Ovary (tissue), 9 donors: ENCODE measurements around the gene SBK2. TPM values are rescaled to one million over a fixed set of nuclear protein-coding genes. Genes with fewer than 3 reads are reported as not detected.

Experiments used
- DNase-seq, 5 donors: peaks; one replicate each; pipeline ENCODE4 v3.0.0-alpha.2; 2019 to 2020
- H3K27ac ChIP-seq, 2 donors: fragments of 200-600 bp; one replicate each; pipeline versions ENCODE4 v1.5.1 to v1.8.0; 2019 to 2022
- H3K27me3 ChIP-seq: fragments of 200-600 bp; one replicate; pipeline ENCODE4 v1.8.0; 2022
- H3K36me3 ChIP-seq: fragments of 200-600 bp; sonication (generic); one replicate; pipeline ENCODE4 v1.5.1; 2019
- H3K4me1 ChIP-seq: one replicate; pipeline ENCODE4 v1.8.1; 2013; ENCODE audit warnings: mild to moderate bottlenecking, moderate library complexity; ENCODE audit not compliant: insufficient read depth
- H3K4me3 ChIP-seq: fragments of 200-600 bp; sonication (generic); one replicate; pipeline ENCODE4 v1.5.1; 2017
- H3K9me3 ChIP-seq, 2 donors: fragments of 200-600 bp in 1 of 2; sonication (generic) in 1 of 2; one replicate each; pipeline versions ENCODE4 v1.5.1 to v1.8.1; 2013 to 2019; ENCODE audit warnings: mild to moderate bottlenecking in 1 of 2, moderate library complexity in 1 of 2
- EP300 ChIP-seq: sonication (generic); formaldehyde crosslinking; IDR thresholded peaks from one replicate; pipeline ENCODE4 v1.6.1; 2017; ENCODE audit warnings: antibody characterized with exemption
- POLR2A ChIP-seq: fragments of 450-650 bp; IDR thresholded peaks from one replicate; pipeline ENCODE4 v1.6.1; 2017; ENCODE audit warnings: antibody characterized with exemption, mild to moderate bottlenecking, moderate library complexity
- WGBS, 3 donors: extraction: QIAGEN DNeasy Blood & Tissue Kit in 1 of 3; methylation state at CpG; one replicate each; pipeline versions ENCODE4 v1.1.5 to v1.1.7; 2013 to 2017; 5-methylcytosine and 5-hydroxymethylcytosine counted together
- intact Hi-C, 4 donors: fragments of 100-400 bp; cut with DNase I; formaldehyde crosslinking; loops; one replicate each; pipeline versions ENCODE4 v1.11.0 to v1.15.1; 2022 to 2023
- polyA plus RNA-seq, 2 donors: library from polyadenylated mRNA; stranded (reverse); fragments of 200-250 nt in 1 of 2; fragments of 350-450 nt in 1 of 2; fragmentation: Illumina TruSeq in 1 of 2; extraction: RNeasy Lipid Tissue Mini Kit (QIAGEN cat#74804) in 1 of 2; gene quantifications; one replicate each; pipeline ENCODE4 v1.2.3, GENCODE V29; 2013 to 2014
- total RNA-seq, 7 donors: library from RNA; depleted of rRNA in 2 of 7; stranded (reverse); fragments of >200 nt in 2 of 7; fragmentation: NEBNext Ultra II Directional in 3 of 7; extraction: Animal tissue kit (Norgen Biotek cat#: 25700) in 3 of 7; gene quantifications; one replicate each; pipeline versions ENCODE4 v1.1.0 to v1.2.4, GENCODE V29; 2016 to 2023
- TF ChIP-seq, protein P1 (sequence below), 3 donors: fragments of 450-650 bp in 2 of 3; fragments of 200-600 bp in 1 of 3; IDR thresholded peaks; one replicate each; pipeline versions ENCODE4 v1.5.1 to v1.8.0; 2016 to 2022; ENCODE audit warnings: antibody characterized with exemption in 3 of 3, mild to moderate bottlenecking in 1 of 3
- donor health status: DM: no; HTN: no; CAD: no; lungs with moderate emphysema.
- donor health status: DM: no; HTN: no; CAD: no.
- donor health status: Bipolar disorder and iron deficiency.
- donor health status: DM: yes; HTN: yes; CAD: no.
- donor health status: DM: no; HTN: no; CAD: no.
- donor health status: DM: yes; HTN: yes; CAD: no.

Gene SBK2
- total and polyA plus RNA-seq, 9 donors, result 0.20 to 1.0 TPM; not detected in 7

DNA sequence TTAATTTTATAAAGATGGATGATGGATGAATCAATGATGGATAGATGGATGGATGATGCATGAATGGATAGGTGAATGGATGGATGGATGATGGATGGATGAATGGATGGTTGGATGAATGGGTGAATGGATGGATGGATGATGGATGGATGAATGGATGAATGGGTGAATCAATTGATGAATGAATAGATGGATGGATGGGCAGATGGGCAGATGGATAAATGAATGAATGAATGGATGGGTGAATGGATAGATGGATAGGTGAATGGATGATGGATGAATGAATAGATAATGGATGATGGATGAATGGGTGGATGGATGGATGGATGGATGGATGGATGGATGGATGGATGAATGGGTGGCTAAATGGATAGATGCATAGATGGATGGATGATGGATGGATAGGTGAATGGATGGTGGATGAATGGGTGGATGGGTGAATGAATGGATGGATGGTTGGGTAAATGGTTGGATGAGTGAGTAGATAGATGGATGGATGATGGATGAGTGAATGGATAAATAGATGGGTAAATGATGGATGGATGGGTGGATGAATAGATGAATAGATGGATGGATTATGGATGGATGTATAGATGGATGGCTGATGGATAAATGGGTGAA lies 30.9 kb upstream of the SBK2 start:
- no peaks in the 10 kb centered on the region for H3K36me3 ChIP-seq
- no peaks in the 10 kb centered on the region for H3K9me3 ChIP-seq
- H3K4me3 ChIP-seq, result no peak overlapping the region
- TF ChIP-seq, protein P1, sequence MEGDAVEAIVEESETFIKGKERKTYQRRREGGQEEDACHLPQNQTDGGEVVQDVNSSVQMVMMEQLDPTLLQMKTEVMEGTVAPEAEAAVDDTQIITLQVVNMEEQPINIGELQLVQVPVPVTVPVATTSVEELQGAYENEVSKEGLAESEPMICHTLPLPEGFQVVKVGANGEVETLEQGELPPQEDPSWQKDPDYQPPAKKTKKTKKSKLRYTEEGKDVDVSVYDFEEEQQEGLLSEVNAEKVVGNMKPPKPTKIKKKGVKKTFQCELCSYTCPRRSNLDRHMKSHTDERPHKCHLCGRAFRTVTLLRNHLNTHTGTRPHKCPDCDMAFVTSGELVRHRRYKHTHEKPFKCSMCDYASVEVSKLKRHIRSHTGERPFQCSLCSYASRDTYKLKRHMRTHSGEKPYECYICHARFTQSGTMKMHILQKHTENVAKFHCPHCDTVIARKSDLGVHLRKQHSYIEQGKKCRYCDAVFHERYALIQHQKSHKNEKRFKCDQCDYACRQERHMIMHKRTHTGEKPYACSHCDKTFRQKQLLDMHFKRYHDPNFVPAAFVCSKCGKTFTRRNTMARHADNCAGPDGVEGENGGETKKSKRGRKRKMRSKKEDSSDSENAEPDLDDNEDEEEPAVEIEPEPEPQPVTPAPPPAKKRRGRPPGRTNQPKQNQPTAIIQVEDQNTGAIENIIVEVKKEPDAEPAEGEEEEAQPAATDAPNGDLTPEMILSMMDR (IDR thresholded peaks at IDR 0.05), result no peak
- intact Hi-C loops, result loop anchor here in 1 of 4 donors (5.0 kb wide), 1 partner anchor 41 kb away; no protein-coding TSS in a partner anchor
- no peak overlapping the region for H3K27ac ChIP-seq
- no peak for DNase-seq
- no peaks in the 10 kb centered on the region for H3K4me1 ChIP-seq
- no peaks in the 10 kb centered on the region for H3K27me3 ChIP-seq

DNA sequence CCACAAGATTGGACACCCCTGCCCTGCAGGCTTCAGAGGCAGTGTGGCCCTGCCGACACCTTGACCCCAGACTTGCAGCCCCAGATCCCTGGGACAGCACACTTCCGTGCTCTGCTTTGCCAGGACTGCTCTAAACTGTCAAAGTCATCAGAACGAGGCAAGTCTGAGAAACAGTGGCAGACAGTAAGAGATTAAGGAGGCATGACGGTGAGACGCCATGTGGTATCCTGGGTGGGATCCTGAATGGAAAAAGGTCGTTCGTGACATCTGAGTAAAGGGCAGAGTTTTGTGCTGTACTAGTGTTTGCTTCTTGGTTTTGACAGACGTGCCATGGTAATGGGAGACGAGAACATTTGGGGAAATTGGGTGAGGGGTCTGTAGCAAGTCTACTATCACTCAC lies 29.9 kb upstream of the SBK2 start:
- DNase-seq, result no peak
- Histone ChIP-seq H3K9me3 (no peaks in the 10 kb centered on the region), H3K27me3 (no peaks in the 10 kb centered on the region), H3K27ac (no peak overlapping the region), H3K4me1 (no peaks in the 10 kb centered on the region), H3K4me3 (no peak overlapping the region), H3K36me3 (no peaks in the 10 kb centered on the region)
- intact Hi-C loops, result loop anchor here in 1 of 4 donors (5.0 kb wide), 1 partner anchor 40 kb away; no protein-coding TSS in a partner anchor
- TF ChIP-seq EP300 (no peak), POLR2A (no peak)
- TF ChIP-seq, protein P1 (IDR thresholded peaks at IDR 0.05), result no peak
- 26 to 43% (median 36%) methylated on average over 9 of the region's 9 CpGs for WGBS, 3 donors

DNA sequence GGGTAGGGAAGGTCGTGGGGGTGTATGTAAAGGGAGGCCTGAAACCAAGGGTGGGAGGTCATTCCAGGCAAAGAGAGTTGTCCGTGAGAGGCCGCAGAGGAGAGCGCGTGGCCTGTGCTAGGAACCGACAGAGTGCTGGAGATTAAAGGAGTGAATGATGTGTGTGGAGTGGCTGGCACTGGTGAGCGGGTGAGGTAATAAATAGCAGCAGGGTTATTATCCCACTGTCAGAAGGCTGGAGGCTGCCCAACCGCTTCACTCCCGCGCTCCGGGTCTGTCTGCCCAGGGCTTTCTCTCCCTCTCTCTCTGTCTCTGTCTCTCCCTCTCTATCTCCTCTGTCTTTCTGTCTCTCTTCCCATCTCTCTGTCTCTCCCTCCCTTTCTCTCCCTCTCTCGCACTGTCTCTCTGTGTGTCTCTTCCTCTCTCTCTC lies 26.3 kb upstream of the SBK2 start:
- Histone ChIP-seq H3K4me1 (no peaks in the 10 kb centered on the region), H3K27me3 (no peaks in the 10 kb centered on the region), H3K4me3 (no peak overlapping the region), H3K27ac (no peak overlapping the region), H3K9me3 (no peaks in the 10 kb centered on the region), H3K36me3 (no peaks in the 10 kb centered on the region)
- TF ChIP-seq, protein P1 (IDR thresholded peaks at IDR 0.05), result no peak
- no peak for DNase-seq
- intact Hi-C loops, result loop anchor here in 1 of 4 donors (5.0 kb wide), 1 partner anchor 1491 kb away; no protein-coding TSS in a partner anchor
- WGBS, 3 donors, result 29 to 36% (median 36%) methylated on average over 12 of the region's 12 CpGs

DNA sequence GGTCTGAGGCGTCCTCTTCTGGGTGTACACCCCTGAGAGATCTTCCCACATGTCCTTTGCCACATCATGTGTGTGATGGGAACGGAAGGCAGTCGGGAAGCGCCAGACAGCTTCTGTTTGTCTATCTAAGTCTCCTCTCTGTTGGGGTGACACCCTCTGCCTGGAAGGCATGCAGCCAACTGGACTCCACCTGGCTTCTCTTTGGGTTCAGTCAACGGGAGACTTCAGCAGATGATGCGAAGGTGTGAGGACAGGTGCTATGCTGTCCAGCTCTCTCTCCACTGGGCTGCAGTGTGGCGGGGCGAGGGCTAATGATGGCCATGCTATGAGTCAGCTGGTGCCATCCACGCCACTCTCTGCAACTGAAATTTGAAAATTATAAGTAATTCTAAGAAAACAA lies 22.8 kb upstream of the SBK2 start:
- no peaks in the 10 kb centered on the region for H3K27me3 ChIP-seq
- H3K4me3 ChIP-seq, result no peak overlapping the region
- H3K27ac ChIP-seq, result no peak overlapping the region
- intact Hi-C loops, result loop anchor here in 1 of 4 donors (5.0 kb wide), 1 partner anchor 1487 kb away; no protein-coding TSS in a partner anchor
- 76 to 81% (median 77%) methylated on average over 9 of the region's 9 CpGs for WGBS, 3 donors
- H3K4me1 ChIP-seq, result no peaks in the 10 kb centered on the region
- H3K36me3 ChIP-seq, result no peaks in the 10 kb centered on the region
- H3K9me3 ChIP-seq, result no peaks in the 10 kb centered on the region
- TF ChIP-seq EP300, result no peak
- no peak for TF ChIP-seq POLR2A
- TF ChIP-seq, protein P1 (IDR thresholded peaks at IDR 0.05), result no peak
- DNase-seq, result no peak
